Psoas muscle (tissue), 8 donors: Measurements from ENCODE around the gene CDC42BPA. TPM values are rescaled to one million over a fixed set of nuclear protein-coding genes. Genes with fewer than 3 reads are reported as not detected.

ENCODE experiments used
- ATAC-seq, 4 donors: fragments of 200-7000 bp; cut with Tn5 transposase; one replicate each; pipeline ENCODE4 v1.9.1; 2020; ENCODE audit warnings: moderate library complexity in 3 of 4, mild to moderate bottlenecking in 2 of 4
- DNase-seq, 2 donors: peaks; one replicate each; pipeline ENCODE4 v3.0.0-alpha.2; 2020
- H3K27ac ChIP-seq: fragments of 200-600 bp; one replicate; pipeline ENCODE4 v1.8.0; 2022
- H3K27me3 ChIP-seq, 3 donors: fragments of 200-600 bp in 1 of 3; one replicate each; pipeline versions ENCODE4 v1.6.1 to v1.8.0; 2013 to 2022; ENCODE audit warnings: low read length in 2 of 3, mild to moderate bottlenecking in 2 of 3, moderate library complexity in 1 of 3; ENCODE audit not compliant: insufficient read depth in 3 of 3
- H3K36me3 ChIP-seq, 2 donors: fragments of 200-600 bp in 1 of 2; one replicate each; pipeline versions ENCODE4 v1.6.1 to v1.8.0; 2013 to 2022; ENCODE audit warnings: low read depth in 1 of 2, mild to moderate bottlenecking in 1 of 2, moderate library complexity in 1 of 2; ENCODE audit not compliant: insufficient read depth in 1 of 2
- H3K4me1 ChIP-seq: fragments of 200-600 bp; one replicate; pipeline ENCODE4 v1.8.0; 2022
- H3K4me3 ChIP-seq: fragments of 200-600 bp; one replicate; pipeline ENCODE4 v1.8.0; 2022; ENCODE audit warnings: mild to moderate bottlenecking
- H3K9me3 ChIP-seq: fragments of 200-600 bp; one replicate; pipeline ENCODE4 v1.8.0; 2022
- WGBS, 3 donors: extraction: QIAGEN DNeasy Blood & Tissue Kit; methylation state at CpG; one replicate each; pipeline versions ENCODE4 v1.1.6 to v1.1.7; 2013; 5-methylcytosine and 5-hydroxymethylcytosine counted together
- intact Hi-C, 2 donors: fragments of 100-400 bp; cut with DNase I; formaldehyde crosslinking; loops; one replicate each; pipeline versions ENCODE4 v1.11.0 to v1.14.2; 2022
- polyA plus RNA-seq, 3 donors: library from polyadenylated mRNA; stranded (reverse); fragments of 200-250 nt; gene quantifications; one replicate each; pipeline ENCODE4 v1.2.3, GENCODE V29; 2013
- total RNA-seq, 4 donors: library from RNA; stranded (reverse); fragmentation: NEBNext Ultra II Directional in 2 of 4; extraction: Animal tissue kit (Norgen Biotek cat#: 25700) in 2 of 4; gene quantifications; one replicate each; pipeline versions ENCODE4 v1.2.1 to v1.2.4, GENCODE V29; 2021 to 2023
- TF ChIP-seq, protein P1 (sequence below): fragments of 200-600 bp; IDR thresholded peaks from one replicate; pipeline ENCODE4 v1.8.0; 2022; ENCODE audit warnings: antibody characterized with exemption
- donor health status: healthy with polysubstance abuse.
- donor health status: DM: no; HTN: no; CAD: no; lungs with moderate emphysema.
- donor health status: Bipolar disorder and iron deficiency.
- donor health status: healthy.
- donor health status: DM: yes; HTN: yes; CAD: no.
- donor health status: DM: no; HTN: no; CAD: no.
- donor health status: DM: no; HTN: no; CAD: no.
- donor health status: DM: yes; HTN: yes; CAD: no.

Gene CDC42BPA
- total and polyA plus RNA-seq, 7 donors, result 5.3 to 23.0 (median 15.7) TPM

DNA sequence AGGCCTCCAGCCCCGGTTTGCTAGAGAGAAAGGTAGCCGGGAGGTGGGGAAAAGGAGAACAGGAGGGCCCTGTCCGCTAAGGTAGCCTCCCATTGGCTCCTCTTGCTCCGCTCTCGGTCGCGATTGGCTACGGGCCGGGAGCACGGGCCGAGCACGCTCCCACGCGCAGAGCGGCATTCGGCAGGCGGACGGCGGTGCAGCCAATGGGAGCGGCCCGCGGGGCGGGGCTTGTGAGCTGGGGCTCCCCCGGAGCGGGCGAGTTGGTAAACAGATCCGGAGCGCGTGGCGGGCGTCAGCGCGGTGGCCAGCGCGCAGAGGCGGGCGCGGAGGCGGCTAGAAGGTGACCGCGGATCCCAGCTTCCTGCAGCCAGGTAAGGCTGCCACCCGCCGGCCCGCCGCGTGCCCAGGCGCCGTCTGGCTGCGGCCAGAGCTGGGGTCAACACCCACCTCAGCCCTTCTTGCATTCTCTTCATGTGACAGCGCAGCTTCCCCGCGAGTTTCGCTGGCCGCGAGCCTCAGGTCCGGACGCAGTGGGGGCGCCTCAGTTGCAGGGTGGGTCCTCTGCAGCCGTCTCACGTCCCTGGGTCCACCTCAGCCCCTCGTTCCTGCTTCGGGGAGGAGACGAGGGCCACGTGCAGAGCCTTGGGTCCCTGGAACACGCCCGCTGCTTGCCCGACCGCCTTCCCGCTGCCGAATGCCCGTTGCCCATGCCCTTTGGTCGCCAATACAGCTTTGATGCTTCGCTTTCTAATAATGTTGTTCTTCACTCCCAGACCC lies 378.1 kb downstream of the CDC42BPA start, which contains the start of gene COQ8A:
Gene COQ8A (plus strand): TSS at position 266 of the 777 bp plus-strand sequence. CDS start 21,092 bp downstream, outside the sequence.
- Histone ChIP-seq H3K9me3 (peaks cover under 1% of the 10 kb centered on the region), H3K27me3 (no peaks in the 10 kb centered on the region), H3K36me3 (no peaks in the 10 kb centered on the region), H3K4me3 (peak within 1 kb of the TSS; percentile 79), H3K4me1 (peaks cover 33% of the 10 kb centered on the region), H3K27ac (peak within 1 kb of the TSS; percentile 97)
- WGBS, 3 donors, result 0 to 1% (median 0%) methylated on average over 54 to 73 of the region's 73 CpGs
- peak; percentile 100 for DNase-seq
- TF ChIP-seq, protein P1, sequence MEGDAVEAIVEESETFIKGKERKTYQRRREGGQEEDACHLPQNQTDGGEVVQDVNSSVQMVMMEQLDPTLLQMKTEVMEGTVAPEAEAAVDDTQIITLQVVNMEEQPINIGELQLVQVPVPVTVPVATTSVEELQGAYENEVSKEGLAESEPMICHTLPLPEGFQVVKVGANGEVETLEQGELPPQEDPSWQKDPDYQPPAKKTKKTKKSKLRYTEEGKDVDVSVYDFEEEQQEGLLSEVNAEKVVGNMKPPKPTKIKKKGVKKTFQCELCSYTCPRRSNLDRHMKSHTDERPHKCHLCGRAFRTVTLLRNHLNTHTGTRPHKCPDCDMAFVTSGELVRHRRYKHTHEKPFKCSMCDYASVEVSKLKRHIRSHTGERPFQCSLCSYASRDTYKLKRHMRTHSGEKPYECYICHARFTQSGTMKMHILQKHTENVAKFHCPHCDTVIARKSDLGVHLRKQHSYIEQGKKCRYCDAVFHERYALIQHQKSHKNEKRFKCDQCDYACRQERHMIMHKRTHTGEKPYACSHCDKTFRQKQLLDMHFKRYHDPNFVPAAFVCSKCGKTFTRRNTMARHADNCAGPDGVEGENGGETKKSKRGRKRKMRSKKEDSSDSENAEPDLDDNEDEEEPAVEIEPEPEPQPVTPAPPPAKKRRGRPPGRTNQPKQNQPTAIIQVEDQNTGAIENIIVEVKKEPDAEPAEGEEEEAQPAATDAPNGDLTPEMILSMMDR, result no peak
- intact Hi-C loops, result loop anchor here in 1 of 2 donors (5.0 kb wide), 1 partner anchor 42 kb away; no protein-coding TSS in a partner anchor
- ATAC-seq, result peak; percentile 80 to 90 (median 86)

Other genes with a start within 250 kb of the CDC42BPA start
- 1 to 10 TPM; 3.0 to 5.0 (median 4.2) TPM for gene ZNF678, start 245.1 kb upstream of the CDC42BPA start, total RNA-seq
- 1 to 10 TPM; 1.2 to 2.6 (median 2.1) TPM for gene ZNF678, start 245.1 kb upstream of the CDC42BPA start, polyA plus RNA-seq